Chondrocyte (in vitro differentiated cells): ENCODE measurements around the gene FYCO1. TPM values are rescaled to one million over a fixed set of nuclear protein-coding genes. Genes with fewer than 3 reads are reported as not detected.

Experiments used
- DNase-seq: peaks from one replicate; pipeline ENCODE4 v3.0.0; 2021; ENCODE audit warnings: mixed read lengths, low spot score
- H3K27ac Mint-ChIP-seq: one replicate; pipeline ENCODE4 v1.8.0; 2021; ENCODE audit warnings: mild to moderate bottlenecking, moderate library complexity, mixed read lengths; ENCODE audit not compliant: unreplicated experiment
- H3K27me3 Mint-ChIP-seq: 2 replicates; pipeline ENCODE4 v1.8.0; 2021; ENCODE audit warnings: low read depth, mixed read lengths
- H3K36me3 Mint-ChIP-seq: 2 replicates; pipeline ENCODE4 v1.8.0; 2021; ENCODE audit warnings: low read depth, mixed read lengths
- H3K4me1 Mint-ChIP-seq: 2 replicates; pipeline ENCODE4 v1.8.0; 2021; ENCODE audit warnings: low read depth, mild to moderate bottlenecking, mixed read lengths
- H3K4me3 Mint-ChIP-seq: one replicate; pipeline ENCODE4 v1.8.0; 2021; ENCODE audit warnings: mild to moderate bottlenecking, moderate library complexity, mixed read lengths; ENCODE audit not compliant: unreplicated experiment
- H3K9me3 Mint-ChIP-seq: 2 replicates; pipeline ENCODE4 v1.8.0; 2021; ENCODE audit warnings: low read depth, mixed read lengths
- CTCF ChIP-seq: fragments of 200-600 bp; sonication (generic); IDR thresholded peaks from 2 replicates; pipeline ENCODE4 v1.5.0; 2021; ENCODE audit warnings: antibody characterized with exemption, mild to moderate bottlenecking, moderate library complexity
- total RNA-seq: library from RNA; stranded (reverse); gene quantifications from 3 replicates; pipeline ENCODE4 v1.2.1, GENCODE V29; 2021

The FYCO1 gene
- total RNA-seq, 1 donor from 2014 or later = 31.6 TPM

- Mint-ChIP-seq H3K27me3 (no peaks in the 10 kb centered on the region), H3K4me3 (no peak overlapping the region), H3K27ac (no peak overlapping the region), H3K36me3 (no peaks in the 10 kb centered on the region), H3K9me3 (no peaks in the 10 kb centered on the region), H3K4me1 (peaks cover 56% of the 10 kb centered on the region)
- TF ChIP-seq CTCF = no peak
- no peak for DNase-seq
Observed at GRCh38 chr3:45990181-45990580, 5.4 kb downstream of the FYCO1 start.

GRCh38 chr3:45988804-45989203, 6.8 kb downstream of the FYCO1 start:
- no peak for DNase-seq
- H3K4me3 Mint-ChIP-seq = no peak overlapping the region
- H3K36me3 Mint-ChIP-seq = peaks cover 4% of the 10 kb centered on the region
- TF ChIP-seq CTCF = no peak
- peak overlapping the region; percentile 92 for H3K27ac Mint-ChIP-seq
- H3K4me1 Mint-ChIP-seq = peaks cover 61% of the 10 kb centered on the region
- no peaks in the 10 kb centered on the region for H3K9me3 Mint-ChIP-seq
- H3K27me3 Mint-ChIP-seq = no peaks in the 10 kb centered on the region

- Mint-ChIP-seq H3K36me3 (peaks cover 4% of the 10 kb centered on the region), H3K9me3 (no peaks in the 10 kb centered on the region), H3K27ac (peak overlapping the region; percentile 92), H3K4me3 (no peak overlapping the region), H3K27me3 (no peaks in the 10 kb centered on the region), H3K4me1 (peaks cover 62% of the 10 kb centered on the region)
- DNase-seq = no peak
- TF ChIP-seq CTCF = no peak
Observed at GRCh38 chr3:45988362-45988761, 7.3 kb downstream of the FYCO1 start.

GRCh38 chr3:45987368-45988291, 8.0 kb downstream of the FYCO1 start:
- DNase-seq = no peak
- H3K4me3 Mint-ChIP-seq = no peak overlapping the region
- peaks cover 59% of the 10 kb centered on the region for H3K4me1 Mint-ChIP-seq

More at GRCh38 chr3:45987368-45988291, 8.0 kb downstream of the FYCO1 start:
- no peak for TF ChIP-seq CTCF
- Mint-ChIP-seq H3K36me3 (peaks cover 4% of the 10 kb centered on the region), H3K27ac (peak overlapping the region; percentile 92), H3K9me3 (no peaks in the 10 kb centered on the region), H3K27me3 (no peaks in the 10 kb centered on the region)
